Kidney (tissue), 14 donors: ENCODE results near the gene AIFM2. TPM values are rescaled to one million over a fixed set of nuclear protein-coding genes. Genes with fewer than 3 reads are reported as not detected.

Experiments used
- DNase-seq, 5 donors: peaks; one replicate each; pipeline ENCODE4 v3.0.0-alpha.2; 2013 to 2020
- FAIRE-seq: peaks from 2 replicates; lab custom pipeline; 2012; peaks lifted over from hg19 to GRCh38; lab: Jason Lieb, UNC
- H3K27ac ChIP-seq, 2 donors: one replicate each; pipeline ENCODE4 v1.7.0; 2013; ENCODE audit warnings: low read depth in 2 of 2, low read length in 2 of 2, inconsistent platforms in 1 of 2
- H3K27me3 ChIP-seq: one replicate; pipeline ENCODE4 v1.7.1; 2013; ENCODE audit warnings: low read length, inconsistent platforms; ENCODE audit not compliant: control insufficient read depth, insufficient read depth
- H3K36me3 ChIP-seq, 3 donors: one replicate each; pipeline versions ENCODE4 v1.7.0 to v1.7.1; 2013; ENCODE audit warnings: low read length in 3 of 3, control low read depth in 1 of 3, inconsistent platforms in 1 of 3; ENCODE audit not compliant: insufficient read depth in 3 of 3, control insufficient read depth in 2 of 3
- H3K4me1 ChIP-seq, 3 donors: one replicate each; pipeline versions ENCODE4 v1.7.0 to v1.7.1; 2013; ENCODE audit warnings: low read length in 3 of 3, inconsistent platforms in 1 of 3, low read depth in 1 of 3; ENCODE audit not compliant: control insufficient read depth in 2 of 3, insufficient read depth in 2 of 3
- H3K4me3 ChIP-seq, 3 donors: one replicate each; pipeline versions ENCODE4 v1.7.0 to v1.8.1; 2013; ENCODE audit warnings: low read length in 3 of 3, control low read depth in 1 of 3, inconsistent platforms in 1 of 3
- H3K9ac ChIP-seq, 3 donors: one replicate each; pipeline versions ENCODE4 v1.7.0 to v1.7.1; 2013; ENCODE audit warnings: low read length in 3 of 3, control low read depth in 1 of 3, inconsistent platforms in 1 of 3
- H3K9me3 ChIP-seq, 3 donors: one replicate each; pipeline versions ENCODE4 v1.7.0 to v1.7.1; 2013; ENCODE audit warnings: low read length in 3 of 3, control low read depth in 1 of 3, inconsistent platforms in 1 of 3; ENCODE audit not compliant: control insufficient read depth in 2 of 3, insufficient read depth in 1 of 3
- intact Hi-C: fragments of 100-400 bp; cut with DNase I; formaldehyde crosslinking; loops from one replicate; pipeline ENCODE4 v1.11.1; 2022
- polyA plus RNA-seq: library from polyadenylated mRNA; stranded (reverse); fragments of 350-450 nt; fragmentation: Illumina TruSeq; extraction: RNeasy Lipid Tissue Mini Kit (QIAGEN cat#74804); gene quantifications from one replicate; pipeline ENCODE4 v1.2.3, GENCODE V29; 2014; ENCODE audit warnings: low read depth, low replicate concordance; ENCODE audit not compliant: insufficient read depth
- total RNA-seq: library from RNA; stranded (reverse); fragmentation: NEBNext Ultra II Directional; extraction: Animal tissue kit (Norgen Biotek cat#: 25700); gene quantifications from one replicate; pipeline ENCODE4 v1.2.1, GENCODE V29; 2021
- TF ChIP-seq, protein P1 (sequence below): IDR thresholded peaks from 3 replicates; pipeline ENCODE4 v1.5.1; 2012; ENCODE audit warnings: mild to moderate bottlenecking, moderate library complexity, borderline replicate concordance; ENCODE audit not compliant: insufficient read depth; ENCODE audit errors: extremely low read depth
- donor health status: control.
- donor health status: control.
- donor health status: control.
- donor health status: control.
- donor health status: control.
- donor health status: DM: yes; HTN: yes; CAD: no.
- donor health status: Normal renal cell carcinoma (clear cell type).

The AIFM2 gene
- total and polyA plus RNA-seq, 2 donors from 2014 or later: 12.7 to 14.8 TPM

GRCh38 chr10:70145166-70145665, 12.6 kb upstream of the AIFM2 start:
- TF ChIP-seq, protein P1, sequence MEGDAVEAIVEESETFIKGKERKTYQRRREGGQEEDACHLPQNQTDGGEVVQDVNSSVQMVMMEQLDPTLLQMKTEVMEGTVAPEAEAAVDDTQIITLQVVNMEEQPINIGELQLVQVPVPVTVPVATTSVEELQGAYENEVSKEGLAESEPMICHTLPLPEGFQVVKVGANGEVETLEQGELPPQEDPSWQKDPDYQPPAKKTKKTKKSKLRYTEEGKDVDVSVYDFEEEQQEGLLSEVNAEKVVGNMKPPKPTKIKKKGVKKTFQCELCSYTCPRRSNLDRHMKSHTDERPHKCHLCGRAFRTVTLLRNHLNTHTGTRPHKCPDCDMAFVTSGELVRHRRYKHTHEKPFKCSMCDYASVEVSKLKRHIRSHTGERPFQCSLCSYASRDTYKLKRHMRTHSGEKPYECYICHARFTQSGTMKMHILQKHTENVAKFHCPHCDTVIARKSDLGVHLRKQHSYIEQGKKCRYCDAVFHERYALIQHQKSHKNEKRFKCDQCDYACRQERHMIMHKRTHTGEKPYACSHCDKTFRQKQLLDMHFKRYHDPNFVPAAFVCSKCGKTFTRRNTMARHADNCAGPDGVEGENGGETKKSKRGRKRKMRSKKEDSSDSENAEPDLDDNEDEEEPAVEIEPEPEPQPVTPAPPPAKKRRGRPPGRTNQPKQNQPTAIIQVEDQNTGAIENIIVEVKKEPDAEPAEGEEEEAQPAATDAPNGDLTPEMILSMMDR: no peak
- FAIRE-seq (no peak), DNase-seq (peak in 1 of 5 donors; percentile 81)
- intact Hi-C loops: no loop called here
- Histone ChIP-seq H3K27ac (peak overlapping the region; percentile 91), H3K27me3 (no peaks in the 10 kb centered on the region), H3K4me3 (peak overlapping the region in 1 of 3 donors; percentile 68), H3K4me1 (peaks cover 0 to 9% (median 5%) of the 10 kb centered on the region in 3 donors), H3K36me3 (peaks cover 0 to 6% (median 0%) of the 10 kb centered on the region in 3 donors), H3K9me3 (no peaks in the 10 kb centered on the region), H3K9ac (peak overlapping the region in 2 of 3 donors; percentile 35 to 80)

DNA sequence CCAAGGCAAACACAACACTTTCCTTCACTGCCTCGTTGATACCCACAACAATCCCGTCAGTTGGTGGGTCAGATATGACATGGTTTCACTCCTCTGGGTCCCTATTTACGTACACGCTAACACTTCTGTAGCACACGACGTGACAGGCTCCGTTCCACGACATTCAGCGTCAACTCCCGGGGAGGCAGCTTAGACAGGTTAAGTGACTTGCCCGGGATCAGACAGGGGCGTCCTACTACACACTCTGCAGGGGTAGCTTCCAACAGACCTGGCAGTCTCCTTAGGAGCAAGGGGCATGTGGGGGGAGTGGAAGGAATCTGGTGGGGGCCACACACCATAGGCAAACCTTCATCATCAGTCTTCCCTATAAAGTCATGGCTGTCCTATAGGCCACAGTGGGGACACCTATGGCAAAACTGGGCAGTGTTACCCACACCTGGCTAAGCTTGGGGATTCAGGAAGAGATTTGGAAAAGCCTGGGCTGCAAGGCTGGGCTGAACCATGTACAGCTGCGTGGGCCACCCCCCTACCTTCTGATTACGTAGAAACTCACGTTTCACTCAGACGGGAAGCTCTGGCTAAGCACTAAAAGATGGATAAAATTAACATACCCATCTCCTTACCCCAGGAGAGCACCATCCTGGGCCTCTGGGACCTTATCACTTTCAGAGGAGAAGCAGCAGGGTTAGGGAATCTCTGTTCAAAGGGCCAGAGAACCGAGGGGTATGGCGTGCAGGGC, 11.9 kb upstream of the AIFM2 start:
- Histone ChIP-seq H3K27me3 (no peaks in the 10 kb centered on the region), H3K36me3 (peaks cover 0 to 2% (median 0%) of the 10 kb centered on the region in 3 donors), H3K9me3 (no peaks in the 10 kb centered on the region), H3K9ac (peak overlapping the region in 2 of 3 donors; percentile 35 to 80), H3K27ac (no peak overlapping the region), H3K4me1 (peaks cover 0 to 9% (median 5%) of the 10 kb centered on the region in 3 donors), H3K4me3 (peak overlapping the region in 1 of 3 donors; percentile 68)
- no peak for FAIRE-seq
- peak in 1 of 5 donors; percentile 47 for DNase-seq
- TF ChIP-seq, protein P1: no peak
- intact Hi-C loops: no loop called here

GRCh38 chr10:70142555-70142954, 9.9 kb upstream of the AIFM2 start:
- H3K27ac ChIP-seq: no peak overlapping the region
- FAIRE-seq (no peak), DNase-seq (peak in 1 of 5 donors; percentile 33)

More at GRCh38 chr10:70142555-70142954, 9.9 kb upstream of the AIFM2 start:
- H3K27me3 ChIP-seq: no peaks in the 10 kb centered on the region
- H3K4me1 ChIP-seq: peaks cover 0 to 9% (median 5%) of the 10 kb centered on the region in 3 donors
- intact Hi-C loops: no loop called here
- H3K9ac ChIP-seq: no peak overlapping the region
- no peaks in the 10 kb centered on the region for H3K9me3 ChIP-seq
- H3K36me3 ChIP-seq: peaks cover 0 to 7% (median 2%) of the 10 kb centered on the region in 3 donors
- H3K4me3 ChIP-seq: no peak overlapping the region
- TF ChIP-seq, protein P1: no peak
